Glutamatergic neuron (in vitro differentiated cells): Measurements from ENCODE around the gene PRRT1. TPM values are rescaled to one million over a fixed set of nuclear protein-coding genes. Genes with fewer than 3 reads are reported as not detected.

ENCODE experiments used
- DNase-seq: peaks from one replicate; pipeline ENCODE4 v3.0.0; 2022
- H3K27ac Mint-ChIP-seq: one replicate; pipeline ENCODE4 v1.8.0; 2020; ENCODE audit warnings: mild to moderate bottlenecking, mixed read lengths, inconsistent platforms; ENCODE audit not compliant: unreplicated experiment
- H3K27me3 Mint-ChIP-seq: one replicate; pipeline ENCODE4 v1.8.0; 2020; ENCODE audit warnings: mild to moderate bottlenecking, moderate library complexity, mixed read lengths, inconsistent platforms; ENCODE audit not compliant: unreplicated experiment
- H3K36me3 Mint-ChIP-seq: one replicate; pipeline ENCODE4 v1.8.0; 2020; ENCODE audit warnings: mild to moderate bottlenecking, mixed read lengths, inconsistent platforms; ENCODE audit not compliant: unreplicated experiment
- H3K4me1 Mint-ChIP-seq: one replicate; pipeline ENCODE4 v1.8.0; 2020; ENCODE audit warnings: mild to moderate bottlenecking, low read depth, mixed read lengths, inconsistent platforms; ENCODE audit not compliant: unreplicated experiment
- H3K4me3 Mint-ChIP-seq: one replicate; pipeline ENCODE4 v1.8.0; 2020; ENCODE audit warnings: mild to moderate bottlenecking, mixed read lengths, inconsistent platforms; ENCODE audit not compliant: unreplicated experiment
- H3K9me3 Mint-ChIP-seq: one replicate; pipeline ENCODE4 v1.8.0; 2020; ENCODE audit warnings: mild to moderate bottlenecking, moderate library complexity, mixed read lengths, inconsistent platforms; ENCODE audit not compliant: unreplicated experiment
- CTCF ChIP-seq: fragments of 200-600 bp; sonication (generic); IDR thresholded peaks from one replicate; pipeline ENCODE4 v1.5.0; 2021; ENCODE audit not compliant: partially characterized antibody, unreplicated experiment
- total RNA-seq: library from RNA; stranded (reverse); fragmentation: NEBNext Ultra II Directional; extraction: Animal tissue kit (Norgen Biotek cat#: 25700); gene quantifications from one replicate; pipeline ENCODE4 v1.2.1, GENCODE V29; 2021; ENCODE audit not compliant: unreplicated experiment

Gene PRRT1
- total RNA-seq, 1 donor from 2014 or later = 5.1 TPM

DNA sequence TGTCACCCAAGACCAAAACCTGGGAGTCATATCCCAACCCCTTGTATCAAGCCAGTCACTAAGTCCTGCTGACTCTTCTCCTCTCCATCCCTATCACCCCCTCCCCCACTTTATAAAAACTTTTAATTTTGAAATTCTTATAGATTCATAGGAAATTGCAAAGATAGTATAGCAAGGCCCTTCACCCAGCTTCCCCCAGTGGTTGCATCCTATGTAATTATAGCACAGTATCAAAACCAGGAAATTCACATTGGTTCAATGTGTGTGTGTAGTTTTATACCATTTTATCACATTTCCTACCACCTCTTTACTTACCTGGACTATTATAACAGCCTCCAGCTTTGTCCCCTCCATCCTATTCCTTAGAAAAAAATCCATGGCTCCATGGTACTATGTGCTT lies 6.3 kb upstream of the PRRT1 start:
- TF ChIP-seq CTCF = no peak
- DNase-seq = no peak
- peaks cover 7% of the 10 kb centered on the region for H3K4me1 Mint-ChIP-seq
- H3K27ac Mint-ChIP-seq = no peak overlapping the region
- peaks cover 8% of the 10 kb centered on the region for H3K9me3 Mint-ChIP-seq
- no peak overlapping the region for H3K4me3 Mint-ChIP-seq
- H3K27me3 Mint-ChIP-seq = peaks cover 9% of the 10 kb centered on the region
- H3K36me3 Mint-ChIP-seq = no peaks in the 10 kb centered on the region

DNA sequence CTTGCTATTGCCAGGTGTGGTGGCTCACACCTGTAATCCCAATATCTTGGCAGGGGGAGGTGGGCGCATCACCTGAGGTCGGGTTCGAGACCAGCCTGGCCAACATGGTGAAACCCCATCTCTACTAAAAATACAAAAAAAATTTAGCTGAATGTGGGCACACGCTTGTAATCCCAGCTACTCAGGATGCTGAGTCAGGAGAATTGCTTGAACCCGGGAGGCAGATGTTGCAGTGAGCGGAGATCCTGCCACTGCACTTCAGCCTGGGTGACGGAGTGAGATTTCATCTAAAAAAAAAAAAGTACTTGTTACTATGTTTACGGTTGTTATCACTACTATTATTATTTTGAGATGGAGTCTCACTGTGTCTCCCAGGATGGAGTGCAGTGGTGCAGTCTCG lies 5.2 kb upstream of the PRRT1 start:
- Mint-ChIP-seq H3K4me1 (peaks cover 18% of the 10 kb centered on the region), H3K27me3 (peaks cover 2% of the 10 kb centered on the region), H3K4me3 (no peak overlapping the region), H3K9me3 (peaks cover 4% of the 10 kb centered on the region), H3K27ac (no peak overlapping the region), H3K36me3 (no peaks in the 10 kb centered on the region)
- no peak for TF ChIP-seq CTCF
- no peak for DNase-seq

- Mint-ChIP-seq H3K4me3 (peak overlapping the region; percentile 100), H3K9me3 (peaks cover 11% of the 10 kb centered on the region), H3K4me1 (peaks cover 29% of the 10 kb centered on the region), H3K27me3 (peaks cover 14% of the 10 kb centered on the region), H3K36me3 (no peaks in the 10 kb centered on the region), H3K27ac (peak overlapping the region; percentile 95)
- DNase-seq = peak; percentile 69
- TF ChIP-seq CTCF = peak; percentile 29
Observed at GRCh38 chr6:32154514-32155161, 2.9 kb upstream of the PRRT1 start.

DNA sequence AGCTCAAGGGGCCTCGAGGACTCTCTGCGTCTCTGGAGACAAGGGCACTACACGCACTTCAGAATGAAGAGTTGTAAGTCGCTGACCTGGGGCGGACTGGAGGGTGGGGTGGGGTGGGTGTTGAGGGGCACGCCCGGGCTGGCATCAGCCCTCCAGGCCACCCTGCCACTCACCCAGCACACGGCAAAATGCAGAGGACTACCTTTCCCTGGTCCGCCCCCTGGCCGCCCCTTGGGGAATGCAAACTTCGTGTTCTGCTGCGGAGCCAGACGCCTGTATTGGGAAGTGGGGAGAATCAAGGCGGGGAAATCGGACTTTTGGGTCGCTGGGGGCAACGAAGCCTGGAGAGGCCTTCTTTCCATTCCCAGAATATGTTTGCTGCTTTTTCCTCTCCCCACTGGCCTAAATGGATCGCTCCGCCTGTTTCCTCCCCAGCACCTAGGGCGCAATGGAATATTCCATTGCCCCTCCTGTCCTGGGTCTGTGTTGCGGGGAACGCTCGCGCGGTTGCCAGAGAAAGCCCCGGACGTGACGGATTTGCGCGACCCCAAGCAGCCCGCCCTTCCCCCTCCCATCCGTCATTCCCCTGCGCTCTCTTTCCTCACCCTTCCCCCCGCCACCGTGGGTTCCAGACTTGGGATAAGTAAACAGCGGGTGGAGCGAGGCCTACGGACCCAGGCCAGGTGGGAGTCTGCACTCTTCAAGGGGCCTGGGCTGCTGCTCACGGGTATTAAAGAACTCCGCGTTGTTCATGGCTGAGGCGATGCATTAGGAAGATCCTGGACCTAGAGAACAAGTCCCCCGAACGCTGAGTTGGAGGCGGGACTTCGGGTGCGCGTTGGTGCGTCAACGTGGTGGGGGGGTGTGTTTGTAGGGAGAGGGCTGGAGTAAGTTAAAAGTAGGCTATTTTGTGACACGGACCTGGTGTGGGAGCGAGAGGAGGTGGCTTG lies 2.1 kb upstream of the PRRT1 start, which contains the start of gene PPT2:
TSS of gene PPT2 (plus strand) at position 578 of the 950 bp plus-strand sequence. CDS start 454 bp downstream, outside the sequence.
- H3K27ac Mint-ChIP-seq = peak within 1 kb of the TSS; percentile 95
- H3K4me3 Mint-ChIP-seq = peak within 1 kb of the TSS; percentile 100
- no peak for TF ChIP-seq CTCF
- H3K36me3 Mint-ChIP-seq = no peaks in the 10 kb centered on the region
- H3K4me1 Mint-ChIP-seq = peaks cover 29% of the 10 kb centered on the region
- peaks cover 11% of the 10 kb centered on the region for H3K9me3 Mint-ChIP-seq
- H3K27me3 Mint-ChIP-seq = peaks cover 17% of the 10 kb centered on the region
- DNase-seq = peak; percentile 90
